MCF 10A (cell line): ENCODE measurements around the gene CTDSPL. TPM values are rescaled to one million over a fixed set of nuclear protein-coding genes. Genes with fewer than 3 reads are reported as not detected.
"Not testable (repeated sequence)": the region's sequence is repeated elsewhere in the genome, so short reads cannot be mapped to it uniquely, and the experiment has no call there.

Experiments
- Bru-seq: library from RNA; stranded (reverse); fragments of 400-500 nt; gene quantifications from one replicate; lab custom pipeline; 2021; lab: Mats Ljungman, UMichigan
- BruChase-seq, 2 experiments: library from RNA; stranded (reverse); fragments of 400-500 nt; gene quantifications; one replicate each; lab custom pipeline; 2021; lab: Mats Ljungman, UMichigan
- BruUV-seq: library from RNA; stranded (reverse); fragments of 400-500 nt; replicated peaks from 2 replicates; lab custom pipeline; 2021; lab: Mats Ljungman, UMichigan
- CTCF ChIA-PET: fragments of 300-600 bp; sonication (Branson Sonifier 250); formaldehyde crosslinking; extraction: SDS; loops from one replicate; lab custom pipeline; 2021; ENCODE audit warnings: antibody characterized with exemption, inconsistent platforms; lab: Yijun Ruan, JAX
- POLR2A ChIA-PET: fragments of 300-600, 350-650 bp; sonication (Branson Sonifier 250); formaldehyde crosslinking; extraction: SDS; loops from one replicate; lab custom pipeline; 2020; ENCODE audit warnings: antibody characterized with exemption, inconsistent platforms; lab: Yijun Ruan, JAX
- DNase-seq: peaks from one replicate; pipeline ENCODE4 v3.0.0-alpha.2; 2018; ENCODE audit not compliant: unreplicated experiment
- H3K27ac Mint-ChIP-seq: one replicate; pipeline ENCODE4 v1.8.0; 2022; ENCODE audit warnings: mild to moderate bottlenecking, low read depth, mixed read lengths; ENCODE audit not compliant: unreplicated experiment
- H3K27me3 Mint-ChIP-seq: one replicate; pipeline ENCODE4 v1.8.0; 2022; ENCODE audit warnings: mixed read lengths; ENCODE audit not compliant: insufficient read depth, unreplicated experiment
- H3K36me3 Mint-ChIP-seq: one replicate; pipeline ENCODE4 v1.8.0; 2022; ENCODE audit warnings: mild to moderate bottlenecking, moderate library complexity, mixed read lengths; ENCODE audit not compliant: insufficient read depth, unreplicated experiment
- H3K4me1 Mint-ChIP-seq: one replicate; pipeline ENCODE4 v1.8.0; 2022; ENCODE audit warnings: mixed read lengths; ENCODE audit not compliant: insufficient read depth, unreplicated experiment
- H3K4me3 Mint-ChIP-seq: one replicate; pipeline ENCODE4 v1.8.0; 2022; ENCODE audit warnings: mild to moderate bottlenecking, moderate library complexity, mixed read lengths; ENCODE audit not compliant: unreplicated experiment
- H3K9me3 Mint-ChIP-seq: one replicate; pipeline ENCODE4 v1.8.0; 2022; ENCODE audit warnings: mixed read lengths; ENCODE audit not compliant: unreplicated experiment
- CTCF ChIP-seq: fragments of 200-600 bp; IDR thresholded peaks from one replicate; pipeline ENCODE4 v1.8.0; 2022; ENCODE audit warnings: antibody characterized with exemption, mild to moderate bottlenecking; ENCODE audit not compliant: unreplicated experiment
- intact Hi-C: fragments of 100-400 bp; cut with micrococcal nuclease; formaldehyde crosslinking; loops from 2 replicates; pipeline ENCODE4 v1.14.1; 2022
- long read RNA-seq: library from polyadenylated mRNA; stranded (forward); transcript quantifications from one replicate; pipeline ENCODE4 v2.0.0, GENCODE V29; 2022
- total RNA-seq: library from RNA; stranded (reverse); gene quantifications from 2 replicates; pipeline ENCODE4 v1.2.3, GENCODE V29; 2022

The CTDSPL gene
- total RNA-seq (28.6 and 38.8 TPM in 2 replicates), Bru-seq, nascent RNA (percentile 74 among the genes with signal in this experiment), BruChase-seq, experiment 1, labeled RNA remaining after a 6-hour chase (percentile 69 among the genes with signal in this experiment), BruChase-seq, experiment 2, labeled RNA remaining after a 2-hour chase (percentile 79 among the genes with signal in this experiment)
- long read RNA-seq, full-length matches to known transcripts = 39 of 59 reads
- long read RNA-seq, partial matches to known transcripts = 1 of 59 reads
- long read RNA-seq, other reads (novel, unspliced or antisense) = 19 of 59 reads

- peak within 1 kb of the TSS; percentile 87 for H3K4me3 Mint-ChIP-seq
- H3K4me1 Mint-ChIP-seq = peaks cover 32% of the 10 kb centered on the region
- H3K27ac Mint-ChIP-seq = peak within 1 kb of the TSS; percentile 86
- ChIA-PET POLR2A (interaction anchor here (0.5 kb wide), 1 partner anchor 574 kb away, joined by 4 read pairs; no protein-coding TSS in a partner anchor), CTCF (no interaction called here)
- no peaks in the 10 kb centered on the region for H3K27me3 Mint-ChIP-seq
- H3K9me3 Mint-ChIP-seq = no peaks in the 10 kb centered on the region
- intact Hi-C loops = no loop called here
- no peaks in the 10 kb centered on the region for H3K36me3 Mint-ChIP-seq
- BruUV-seq = no TSS peak
- DNase-seq = peak; percentile 61
- TF ChIP-seq CTCF = no peak
Observed at GRCh38 chr3:37861620-37862041, at the start of gene CTDSPL. TSS of gene CTDSPL (plus strand) at chr3:37861880. CDS start at chr3:37862200, 320 bp downstream.

- no peak for TF ChIP-seq CTCF
- no peak overlapping the region for H3K27ac Mint-ChIP-seq
- CTCF ChIA-PET = interaction anchor here (0.7 kb wide), 1 partner anchor 288 kb away, joined by 4 read pairs; no protein-coding TSS in a partner anchor
- intact Hi-C loops = no loop called here
- BruUV-seq = no TSS peak
- no peaks in the 10 kb centered on the region for H3K36me3 Mint-ChIP-seq
- no peak overlapping the region for H3K4me3 Mint-ChIP-seq
- DNase-seq = no peak
- no peaks in the 10 kb centered on the region for H3K9me3 Mint-ChIP-seq
- no peaks in the 10 kb centered on the region for H3K4me1 Mint-ChIP-seq
- no peaks in the 10 kb centered on the region for H3K27me3 Mint-ChIP-seq
- POLR2A ChIA-PET = no interaction called here
Observed at GRCh38 chr3:37812499-37812896, 49.2 kb upstream of the CTDSPL start.

GRCh38 chr3:37813403-37813802 lies 48.3 kb upstream of the CTDSPL start:
- Mint-ChIP-seq H3K9me3 (no peaks in the 10 kb centered on the region), H3K27me3 (no peaks in the 10 kb centered on the region), H3K4me1 (no peaks in the 10 kb centered on the region), H3K27ac (no peak overlapping the region), H3K4me3 (no peak overlapping the region), H3K36me3 (no peaks in the 10 kb centered on the region)
- no peak for TF ChIP-seq CTCF
- CTCF ChIA-PET = interaction anchor here (0.7 to 3.5 kb wide), 2 partner anchors 9 to 26 kb away, joined by 3 to 24 read pairs; no protein-coding TSS in a partner anchor
- DNase-seq = no peak
- POLR2A ChIA-PET = no interaction called here
- no TSS peak for BruUV-seq
- intact Hi-C loops = no loop called here

GRCh38 chr3:37814547-37814946 lies 47.1 kb upstream of the CTDSPL start:
- H3K4me1 Mint-ChIP-seq = no peaks in the 10 kb centered on the region
- peak; percentile 3 for DNase-seq
- POLR2A ChIA-PET = no interaction called here
- H3K27ac Mint-ChIP-seq = no peak overlapping the region
- intact Hi-C loops = no loop called here
- no peaks in the 10 kb centered on the region for H3K27me3 Mint-ChIP-seq
- TF ChIP-seq CTCF = peak; percentile 5
- no TSS peak for BruUV-seq
- CTCF ChIA-PET = interaction anchor here (0.6 to 3.5 kb wide), 12 partner anchors 10 to 423 kb away, joined by 3 to 24 read pairs (median 4); no protein-coding TSS in a partner anchor
- H3K4me3 Mint-ChIP-seq = no peak overlapping the region
- H3K9me3 Mint-ChIP-seq = no peaks in the 10 kb centered on the region
- H3K36me3 Mint-ChIP-seq = no peaks in the 10 kb centered on the region

- H3K4me3 Mint-ChIP-seq, H3K27me3 Mint-ChIP-seq, POLR2A ChIA-PET, BruUV-seq, H3K4me1 Mint-ChIP-seq, intact Hi-C loops, DNase-seq, H3K36me3 Mint-ChIP-seq, H3K9me3 Mint-ChIP-seq, H3K27ac Mint-ChIP-seq: not testable (repeated sequence)
- CTCF ChIA-PET = interaction anchor here (0.6 to 3.5 kb wide), 13 partner anchors 11 to 424 kb away, joined by 3 to 24 read pairs (median 4); no protein-coding TSS in a partner anchor
Observed at GRCh38 chr3:37815156-37815555, 46.5 kb upstream of the CTDSPL start.
